HepG2 (cell line): ENCODE data around the gene SELENOI. TPM values are rescaled to one million over a fixed set of nuclear protein-coding genes. Genes with fewer than 3 reads are reported as not detected.

Experiments used
- ATAC-seq: fragments of 200-7000 bp; cut with Tn5 transposase; 3 replicates; pipeline ENCODE4 v1.9.1; 2020; ENCODE audit warnings: mild to moderate bottlenecking, moderate library complexity
- BruUV-seq: library from RNA; stranded (reverse); fragments of 400-500 nt; replicated peaks from 2 replicates; lab custom pipeline; 2021; lab: Mats Ljungman, UMichigan
- CTCF ChIA-PET: fragments of 300-600 bp; formaldehyde crosslinking; extraction: SDS; loops from one replicate; lab custom pipeline; 2021; ENCODE audit warnings: low total read pairs, inconsistent platforms, low intra/inter-chr PET ratio; lab: Yijun Ruan, JAX
- POLR2A ChIA-PET: fragments of 350-600 bp; sonication (Branson Sonifier 250); formaldehyde crosslinking; loops from one replicate; lab custom pipeline; 2020; ENCODE audit warnings: antibody characterized with exemption, inconsistent platforms; lab: Yijun Ruan, JAX
- DNase-seq: peaks from one replicate; pipeline ENCODE4 v3.0.0-alpha.2; 2015; ENCODE audit warnings: low spot score
- FAIRE-seq: peaks from 3 replicates; lab custom pipeline; 2011; peaks lifted over from hg19 to GRCh38; lab: Jason Lieb, UNC
- H2AFZ ChIP-seq: one replicate; pipeline ENCODE4 v1.6.1; 2011; ENCODE audit warnings: low read length, inconsistent platforms
- H3K27ac ChIP-seq: fragments of 300-600 bp; 3 replicates; pipeline ENCODE4 v1.8.0; 2011; ENCODE audit warnings: mixed run types, mild to moderate bottlenecking, mixed read lengths, low read length, inconsistent platforms; ENCODE audit not compliant: insufficient read depth; ENCODE audit errors: extremely low read length
- H3K27me3 ChIP-seq, 2 experiments: fragments of 200-600 bp in 1 of 2; 2 replicates in 1 of 2; 3 replicates in 1 of 2; pipeline versions ENCODE4 v1.6.0 to v1.8.0; 2011; ENCODE audit warnings: low read length in 2 of 2, mild to moderate bottlenecking in 2 of 2, moderate library complexity in 2 of 2, inconsistent platforms in 1 of 2; ENCODE audit not compliant: insufficient read depth in 2 of 2, control insufficient read depth in 1 of 2
- H3K36me3 ChIP-seq, 2 experiments: fragments of 200-600 bp in 1 of 2; replicated peaks in 1 of 2; 2 replicates in 1 of 2; 3 replicates in 1 of 2; pipeline versions ENCODE4 v1.5.1 to v1.8.0; 2011; ENCODE audit warnings: low read length in 2 of 2, inconsistent platforms in 1 of 2; ENCODE audit not compliant: insufficient read depth in 2 of 2, control insufficient read depth in 1 of 2
- H3K4me1 ChIP-seq: 2 replicates; pipeline ENCODE4 v1.5.1; 2012; ENCODE audit warnings: low read length, inconsistent platforms; ENCODE audit not compliant: insufficient read depth
- H3K4me2 ChIP-seq: 2 replicates; pipeline ENCODE4 v1.6.0; 2011; ENCODE audit warnings: low read depth, low read length, inconsistent platforms
- H3K4me3 ChIP-seq, 3 experiments: fragments of 200-600 bp in 1 of 3; sonication (generic), shearing (Covaris generic) in 1 of 3; replicated peaks in 1 of 3; 2 replicates each; pipeline ENCODE4 v1.5.1; 2011 to 2016; ENCODE audit warnings: low read length in 3 of 3, inconsistent platforms in 2 of 3, low read depth in 2 of 3, mild to moderate bottlenecking in 2 of 3, control low read depth in 1 of 3, mixed read lengths in 1 of 3; ENCODE audit not compliant: insufficient read depth in 1 of 3
- H3K79me2 ChIP-seq: one replicate; pipeline ENCODE4 v1.6.1; 2011; ENCODE audit warnings: low read length, inconsistent platforms; ENCODE audit not compliant: insufficient read depth
- H3K9ac ChIP-seq: 2 replicates; pipeline ENCODE4 v1.6.0; 2011; ENCODE audit warnings: mild to moderate bottlenecking, low read depth, low read length, inconsistent platforms; ENCODE audit not compliant: insufficient read depth
- H3K9me3 ChIP-seq: 2 replicates; pipeline ENCODE4 v1.5.1; 2012; ENCODE audit warnings: mild to moderate bottlenecking, low read length
- H4K20me1 ChIP-seq: 2 replicates; pipeline ENCODE4 v1.6.0; 2011; ENCODE audit warnings: inconsistent platforms, mild to moderate bottlenecking, low read length, moderate library complexity; ENCODE audit not compliant: insufficient read depth
- ATF4 ChIP-seq, 2 experiments: fragments of 450-650 bp in 1 of 2; sonication (generic) in 1 of 2; formaldehyde crosslinking; IDR thresholded peaks; 2 replicates each; pipeline versions ENCODE4 v1.5.0 to v1.8.0; 2020 to 2022; ENCODE audit warnings: mild to moderate bottlenecking in 1 of 2, missing genetic modification reagents in 1 of 2
- PLSCR1 ChIP-seq: sonication (generic); formaldehyde crosslinking; IDR thresholded peaks from 2 replicates; pipeline ENCODE4 v1.5.0; 2020; ENCODE audit warnings: missing genetic modification reagents, mild to moderate bottlenecking, borderline replicate concordance
- THAP7 ChIP-seq: sonication (generic); formaldehyde crosslinking; IDR thresholded peaks from 2 replicates; pipeline ENCODE4 v1.8.1; 2023; ENCODE audit warnings: mild to moderate bottlenecking, missing genetic modification reagents
- ZNF180 ChIP-seq: sonication (generic); formaldehyde crosslinking; IDR thresholded peaks from 2 replicates; pipeline ENCODE4 v1.4.0; 2020; ENCODE audit warnings: low read depth, missing genetic modification reagents, borderline replicate concordance
- ZNF639 ChIP-seq: conservative IDR thresholded peaks from 2 replicates; pipeline ENCODE4 v1.6.1; 2018; ENCODE audit warnings: missing genetic modification reagents
- ZNF703 ChIP-seq: sonication (generic); formaldehyde crosslinking; IDR thresholded peaks from 2 replicates; pipeline ENCODE4 v1.5.1; 2020; ENCODE audit warnings: missing genetic modification reagents, mild to moderate bottlenecking, moderate library complexity, borderline replicate concordance
- WGBS: methylation state at CpG from one replicate; pipeline ENCODE4 v1.1.6; 2017; ENCODE audit warnings: low lambda C conversion rate; 5-methylcytosine and 5-hydroxymethylcytosine counted together
- in situ Hi-C: cut with HindIII; loops from 2 replicates; pipeline ENCODE4 v1.10.0; 2017; ENCODE audit warnings: low pct_unique_long_range_greater_than_20kb; ENCODE audit not compliant: extremely low pct_ligation_motif_present
- intact Hi-C: fragments of 100-400 bp; cut with micrococcal nuclease; formaldehyde crosslinking; loops from one replicate; pipeline ENCODE4 v1.10.0; 2022; ENCODE audit not compliant: unreplicated experiment
- polyA plus RNA-seq, 8 experiments: library from polyadenylated mRNA; depleted of rRNA in 3 of 8; stranded (reverse) in 7 of 8; unstranded in 1 of 8; fragments of >200 nt; fragmentation: Illumina TruSeq in 4 of 8; extraction: Trizol in 4 of 8; gene quantifications; 2 replicates each; pipeline versions ENCODE4 v1.2.1 to v1.2.3, GENCODE V29; 2011 to 2016; ENCODE audit warnings: low read depth in 4 of 8, missing spikeins in 1 of 8, mixed read lengths in 1 of 8; ENCODE audit not compliant: insufficient read depth in 1 of 8
- total RNA-seq, 5 experiments: library from RNA; depleted of rRNA; stranded (reverse); fragments of >200 nt; fragmentation: Illumina TruSeq; extraction: Trizol; gene quantifications; 2 replicates each; pipeline ENCODE4 v1.2.3, GENCODE V29; 2016; ENCODE audit warnings: low read depth in 1 of 5

The SELENOI gene
- total and polyA plus RNA-seq, 2 of the 13 experiments (the other 11 are each of a cell fraction or from before 2014, with no cell fraction given), result 27.7 to 60.3 TPM

- WGBS, result 36% methylated on average over 3 of the region's 3 CpGs
- Histone ChIP-seq H4K20me1 (no peaks in the 10 kb centered on the region), H3K4me1 (peaks cover 29% of the 10 kb centered on the region), H2AFZ (no peak overlapping the region), H3K27ac (no peak overlapping the region), H3K4me2 (no peak overlapping the region), H3K36me3 (no peaks in the 10 kb centered on the region), H3K4me3 (no peak overlapping the region), H3K79me2 (no peaks in the 10 kb centered on the region), H3K9ac (no peak overlapping the region), H3K27me3 (no peaks in the 10 kb centered on the region), H3K9me3 (no peaks in the 10 kb centered on the region)
- ChIA-PET POLR2A (no interaction called here), CTCF (no interaction called here)
- no peak for ATAC-seq
- FAIRE-seq, result no peak
- TF ChIP-seq ZNF703 (no peak), THAP7 (CRISPR knock-in tag) (no peak), ATF4 (CRISPR knock-in tag; IDR thresholded peaks at IDR 0.05) (no peak), PLSCR1 (CRISPR knock-in tag) (no peak), ZNF180 (no peak), ZNF639 (CRISPR knock-in tag) (no peak)
- intact Hi-C loops (no loop called here), in situ Hi-C loops (loop anchor here (25.0 kb wide), 1 partner anchor 348 kb away; the partner anchor contains the start of gene KIF3C)
- BruUV-seq, result no TSS peak
- DNase-seq, result no peak
Measured at GRCh38 chr2:26335231-26335630, 10.7 kb upstream of the SELENOI start.
